Effector CD8-positive, alpha-beta T cell (primary cell): ENCODE measurements around the gene PUS1.
"Not testable (repeated sequence)": the region's sequence is repeated elsewhere in the genome, so short reads cannot be mapped to it uniquely, and the experiment has no call there.

Experiments
- DNase-seq: peaks from one replicate; lab custom pipeline; 2025; lab: John Stamatoyannopoulos, UW
- total RNA-seq, 4 experiments: gene quantifications; one replicate each; lab custom pipeline; 2026; lab: John Stamatoyannopoulos, UW

The PUS1 gene
- total RNA-seq = 23.4 to 51.8 (median 28.4) reads per million in 4 experiments

DNA sequence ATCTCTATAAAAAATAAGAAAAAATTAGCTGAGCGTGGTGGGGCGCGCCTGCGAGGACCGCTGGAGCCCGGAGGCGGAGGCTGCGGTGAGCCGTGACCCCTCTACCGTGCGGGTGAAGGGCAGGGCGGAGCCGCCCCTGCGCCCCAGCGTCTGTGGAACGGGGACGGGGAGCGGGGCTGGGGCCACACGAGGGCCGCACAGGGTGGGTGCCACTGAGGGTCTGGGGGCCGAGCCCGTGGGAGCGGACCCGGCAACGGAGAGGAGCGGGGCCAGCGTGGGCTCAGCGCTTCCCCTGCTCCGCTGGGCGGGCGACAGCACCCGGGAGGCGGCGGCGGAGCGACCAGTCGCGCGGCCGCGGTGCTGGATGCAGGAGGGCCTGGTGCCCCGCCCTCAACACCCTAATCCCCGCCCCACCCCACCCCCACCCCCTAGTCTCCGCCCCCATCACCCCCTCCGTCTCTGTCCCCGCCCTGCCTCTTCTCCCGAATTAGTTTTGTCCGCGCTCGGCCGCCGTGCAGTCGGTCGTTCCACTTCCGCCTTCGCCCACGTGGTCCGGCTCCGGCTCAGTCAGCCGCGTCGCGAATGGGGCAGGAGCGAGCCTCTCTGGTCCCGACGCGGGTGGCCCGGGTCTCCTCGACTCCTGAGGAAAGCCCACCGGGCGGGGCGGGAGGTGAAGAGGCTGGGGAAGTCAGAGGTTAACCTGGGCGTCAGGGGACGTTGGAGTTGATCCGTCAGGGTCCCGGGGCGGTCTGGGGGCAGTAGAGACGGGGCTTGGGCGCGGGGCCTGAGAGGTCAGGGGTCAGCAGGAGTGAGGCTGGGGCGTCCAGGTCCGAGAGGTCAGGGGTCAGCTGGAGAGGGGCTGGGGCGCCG is at the start of gene PUS1:
PUS1 (plus strand) TSS at position 566 of the 870 bp plus-strand sequence. CDS start 447 bp downstream, outside the sequence.
- DNase-seq = peak; percentile 87

DNA sequence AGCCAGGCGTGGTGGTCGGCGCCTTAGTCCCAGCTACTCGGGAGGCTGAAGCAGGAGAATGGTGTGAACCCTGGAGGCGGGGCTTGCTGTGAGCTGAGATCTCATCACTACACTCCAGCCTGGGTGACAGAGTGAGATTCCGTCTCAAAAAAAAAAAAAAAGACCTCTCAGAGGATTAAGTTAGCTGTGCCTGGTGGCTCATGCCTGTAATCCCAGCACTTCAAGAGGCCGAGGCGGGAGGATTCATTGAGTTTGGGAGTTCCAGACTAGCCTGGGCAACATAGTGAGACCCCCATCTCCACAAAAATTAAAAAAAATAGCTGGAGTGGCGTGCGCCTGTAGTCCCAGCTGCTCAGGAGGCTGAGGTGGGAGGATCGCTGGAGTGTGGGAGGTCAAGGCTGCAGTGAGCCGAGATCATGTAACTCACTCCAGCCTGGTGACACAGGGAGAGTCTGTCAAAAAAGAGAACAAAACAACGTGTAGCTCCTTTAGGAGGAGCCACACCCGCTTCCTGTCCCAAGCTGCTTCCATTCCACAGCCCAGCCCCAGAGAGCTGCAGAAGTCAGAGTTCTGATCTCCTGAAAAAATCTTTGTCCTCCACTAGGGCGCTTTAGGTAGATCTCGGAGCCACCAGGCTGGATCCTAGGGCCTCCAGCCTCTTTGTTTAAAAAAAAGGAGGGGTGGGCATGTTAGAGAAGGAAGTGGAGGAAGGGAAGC is 46.1 kb upstream of the PUS1 start:
- no peak for DNase-seq

DNA sequence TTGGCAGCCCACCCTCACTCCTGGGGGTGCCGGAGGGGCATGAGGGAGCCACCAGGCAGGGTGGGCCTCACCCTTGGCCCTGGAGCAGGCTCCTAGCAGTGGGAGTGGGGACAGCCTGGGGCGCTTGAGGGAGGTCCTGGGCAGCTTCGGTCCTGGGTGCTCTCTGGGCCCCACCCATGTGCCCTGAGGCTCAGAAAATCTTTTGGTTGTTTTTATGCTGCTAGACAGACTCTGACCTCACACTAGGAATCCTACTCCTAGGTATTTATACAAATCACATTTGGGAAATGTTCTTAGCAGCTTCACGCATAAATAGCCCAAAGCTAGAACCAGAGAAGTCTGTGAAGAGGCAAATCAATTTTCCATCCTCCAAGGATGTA is 45.6 kb upstream of the PUS1 start:
- DNase-seq = no peak

DNA sequence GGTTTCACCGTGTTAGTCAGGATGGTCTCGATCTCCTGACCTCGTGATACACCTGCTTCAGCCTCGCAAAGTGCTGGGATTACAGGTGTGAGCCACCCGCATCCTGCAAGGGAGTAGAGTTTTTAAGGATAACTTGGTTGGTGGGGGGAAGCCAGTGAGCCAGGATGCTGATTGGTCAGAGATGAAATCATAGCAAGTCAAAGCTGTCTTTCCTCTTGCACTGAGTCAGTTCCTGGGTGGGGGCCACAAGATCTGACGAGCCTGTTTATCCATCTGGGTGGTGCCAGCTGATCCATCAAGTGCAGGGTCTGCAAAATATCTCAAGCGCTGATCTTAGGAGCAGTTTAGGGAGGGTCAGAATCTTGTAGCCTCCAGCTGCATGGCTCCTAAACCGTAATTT is 44.0 kb upstream of the PUS1 start:
- not testable (repeated sequence) for DNase-seq

DNA sequence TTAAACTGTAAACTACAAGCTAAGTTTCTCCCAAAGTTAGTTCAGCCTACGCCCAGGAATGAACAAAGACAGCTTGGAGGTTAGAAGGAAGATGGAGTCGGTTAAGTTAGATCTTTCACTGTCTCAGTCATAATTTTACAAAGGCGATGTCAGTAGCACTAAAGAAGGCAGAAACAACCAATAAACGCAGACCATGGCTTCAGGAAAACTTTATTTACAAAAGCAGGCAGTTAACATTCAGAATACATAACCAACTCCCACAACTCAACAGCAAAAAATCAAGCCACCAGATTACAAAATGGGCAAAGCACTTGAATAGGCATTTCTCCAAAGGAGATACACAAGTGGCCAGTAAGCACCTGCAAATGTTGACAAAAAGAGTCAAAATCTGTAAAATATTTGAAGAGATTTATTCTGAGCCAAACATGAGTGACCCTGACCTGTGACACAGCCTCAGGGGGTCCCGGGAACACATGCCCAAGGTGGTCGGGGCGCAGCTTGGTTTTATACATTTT is 43.5 kb upstream of the PUS1 start:
- DNase-seq = no peak

DNA sequence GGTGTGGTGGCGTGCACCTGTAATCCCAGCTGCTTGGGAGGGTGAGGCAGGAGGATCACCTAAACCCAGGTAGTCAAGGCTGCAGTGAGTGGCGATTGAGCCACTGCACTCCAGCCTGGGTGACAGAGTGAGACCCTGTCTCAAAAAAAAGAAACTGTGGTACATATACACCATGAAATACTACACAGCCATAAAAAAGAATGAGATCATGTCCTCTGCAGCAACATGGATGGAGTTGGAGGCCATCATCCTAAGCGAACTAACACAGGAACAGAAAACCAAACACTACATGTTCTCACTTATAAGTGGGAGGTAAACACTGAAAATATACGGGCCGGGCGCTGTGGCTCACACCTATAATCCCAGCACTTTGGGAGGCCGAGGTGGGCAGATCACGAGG is 37.4 kb upstream of the PUS1 start:
- not testable (repeated sequence) for DNase-seq

DNA sequence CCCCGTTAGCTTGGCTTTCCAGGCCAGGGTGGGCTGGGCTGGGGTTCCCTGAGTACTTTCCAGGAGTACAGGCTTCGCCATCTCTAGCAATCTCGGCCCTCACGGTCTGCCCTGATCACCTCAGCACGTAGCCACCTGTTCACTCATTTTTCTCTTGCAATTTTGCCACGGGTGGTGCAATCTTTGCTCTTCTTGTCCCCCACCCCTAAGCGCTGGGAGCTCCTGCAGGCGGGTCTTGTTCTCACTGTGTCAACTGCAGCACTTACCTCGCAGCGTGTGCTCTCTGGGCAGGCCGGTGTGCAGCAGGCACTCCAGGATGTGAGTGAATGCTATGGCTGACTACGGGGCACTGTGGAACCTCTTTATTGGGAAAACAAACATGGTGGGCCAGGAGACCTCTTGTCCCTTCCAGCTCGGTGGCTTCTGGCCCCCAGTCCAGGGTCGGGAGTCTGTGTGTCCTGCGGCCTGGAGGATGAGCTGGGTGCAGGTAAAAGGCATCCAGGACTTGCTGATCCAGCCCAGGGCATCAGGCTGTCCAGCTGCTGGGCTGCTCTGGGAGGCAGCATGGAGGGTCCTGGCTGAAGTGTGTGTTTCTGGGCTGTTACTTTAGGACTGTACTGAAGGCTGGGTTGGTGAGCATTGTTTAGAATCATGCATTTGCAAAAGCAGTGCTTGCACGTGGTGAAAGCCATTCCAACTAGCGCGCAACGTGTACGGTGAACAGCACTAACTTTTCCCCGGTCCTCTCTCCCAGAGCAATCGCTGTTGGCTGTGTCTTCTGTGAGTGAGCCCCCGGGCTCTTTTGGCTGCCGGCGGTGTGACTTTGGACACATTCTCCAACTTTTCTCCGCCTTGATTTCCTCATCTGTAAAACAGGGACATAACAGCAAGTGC is 36.1 kb upstream of the PUS1 start:
- DNase-seq = no peak

DNA sequence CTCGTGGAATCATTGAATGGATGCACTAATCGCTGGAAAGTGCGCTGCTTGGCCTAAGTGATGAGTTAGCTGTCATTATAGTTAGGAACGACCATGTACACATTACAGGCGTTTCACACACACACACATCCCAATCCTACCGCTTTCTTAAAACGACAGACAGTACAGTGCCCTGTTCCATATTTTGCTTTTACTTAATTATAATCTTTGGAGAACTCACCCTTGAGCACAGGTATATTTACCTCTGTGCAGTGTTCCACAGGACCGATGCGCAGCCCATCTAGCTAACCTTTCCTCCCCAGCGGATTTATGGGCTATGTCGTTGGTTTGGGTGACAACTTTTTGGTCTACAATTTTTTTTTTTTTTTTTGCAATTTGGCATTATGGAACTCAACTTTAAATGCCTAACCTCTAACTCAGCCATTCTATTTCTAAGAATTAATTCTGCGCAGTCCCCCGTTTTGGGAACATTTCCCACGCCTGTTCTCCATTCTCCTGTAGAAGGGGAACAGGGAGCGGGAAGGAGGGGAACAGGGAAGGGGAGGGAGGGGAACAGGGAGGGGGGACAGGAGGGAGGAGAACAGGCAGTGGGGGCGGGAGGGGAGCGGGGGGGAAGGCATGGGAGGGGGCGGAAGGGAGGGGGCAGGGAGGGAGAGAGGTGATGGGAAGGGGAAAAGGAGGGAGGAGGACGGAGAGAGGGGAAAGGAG is 35.3 kb upstream of the PUS1 start:
- DNase-seq = no peak

DNA sequence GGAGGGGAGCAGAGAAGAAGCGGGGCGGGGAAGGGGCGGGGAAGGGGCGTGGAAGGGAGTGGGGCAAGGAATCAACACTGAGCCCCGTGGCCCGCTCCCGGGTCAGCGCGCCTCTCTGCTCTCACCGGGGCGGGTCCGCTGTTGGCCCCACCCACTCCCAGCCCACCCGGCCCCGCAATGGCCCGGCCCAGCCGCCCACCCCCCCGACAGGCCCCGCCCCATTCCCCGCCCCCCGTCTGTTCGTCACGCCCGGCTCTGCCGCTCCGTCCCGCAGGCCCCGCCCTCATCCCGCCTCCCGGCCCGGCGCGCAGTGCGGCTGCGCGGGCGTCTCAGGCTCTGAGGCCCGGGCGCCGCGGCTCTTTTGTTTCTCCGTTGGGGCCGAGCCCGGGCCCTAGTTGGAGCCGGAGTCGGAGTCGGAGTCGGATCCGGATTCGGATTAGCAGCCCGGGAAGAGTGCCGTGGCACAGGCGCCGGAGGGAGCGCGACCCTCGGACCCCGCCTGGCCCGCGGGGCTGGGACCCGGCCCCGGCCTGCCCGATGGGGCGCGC is 34.7 kb upstream of the PUS1 start, which contains the start of gene ULK1:
ULK1 (plus strand) TSS at position 310 of the 548 bp plus-strand sequence. CDS start 380 bp downstream, outside the sequence.
- peak; percentile 92 for DNase-seq

DNA sequence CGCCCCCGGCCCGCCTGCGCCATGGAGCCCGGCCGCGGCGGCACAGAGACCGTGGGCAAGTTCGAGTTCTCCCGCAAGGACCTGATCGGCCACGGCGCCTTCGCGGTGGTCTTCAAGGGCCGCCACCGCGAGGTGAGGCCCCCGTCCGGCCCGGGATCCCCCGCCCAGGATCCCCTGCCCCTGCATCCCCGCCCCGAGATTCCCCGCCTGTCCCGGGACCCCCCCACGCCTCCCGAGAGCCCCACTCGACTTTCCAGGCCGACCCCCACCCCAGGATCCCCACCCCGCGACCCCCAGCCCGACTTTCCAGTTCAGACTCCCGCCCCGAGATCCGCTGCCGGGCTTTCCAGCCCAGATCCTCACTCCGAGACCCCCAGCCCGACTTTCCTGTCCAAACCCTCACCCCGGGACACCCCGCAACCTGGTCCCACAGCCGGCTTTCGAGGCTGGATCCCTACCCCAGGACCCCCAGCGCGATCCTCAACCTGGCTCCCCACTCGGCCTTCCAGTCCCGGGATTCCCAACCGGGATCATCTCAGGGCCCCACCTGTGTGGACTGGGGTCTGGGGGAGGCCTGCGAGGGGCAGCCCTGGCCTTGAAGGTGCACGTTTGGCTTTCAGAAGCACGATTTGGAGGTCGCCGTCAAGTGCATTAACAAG is 34.0 kb upstream of the PUS1 start:
- DNase-seq = no peak

DNA sequence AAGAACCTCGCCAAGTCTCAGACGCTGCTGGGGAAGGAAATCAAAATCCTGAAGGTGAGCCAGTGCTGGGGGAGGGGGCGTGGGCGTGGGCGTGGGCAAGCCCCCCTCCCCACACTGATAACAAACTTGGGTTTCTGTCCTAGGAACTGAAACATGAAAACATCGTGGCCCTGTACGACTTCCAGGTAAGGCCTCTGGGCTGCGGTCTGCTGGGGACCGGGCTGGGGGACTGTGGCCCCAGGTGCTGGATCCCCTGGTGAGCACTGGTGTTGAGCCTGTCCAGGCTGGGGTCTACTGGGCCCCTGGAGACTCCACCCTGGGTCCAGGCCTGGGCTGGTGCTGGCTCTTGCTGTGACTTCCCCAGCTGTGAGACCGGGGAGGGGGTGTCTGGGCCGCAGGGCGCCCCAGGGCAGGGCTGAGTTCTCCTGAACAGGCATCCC is 33.4 kb upstream of the PUS1 start:
- DNase-seq = no peak

DNA sequence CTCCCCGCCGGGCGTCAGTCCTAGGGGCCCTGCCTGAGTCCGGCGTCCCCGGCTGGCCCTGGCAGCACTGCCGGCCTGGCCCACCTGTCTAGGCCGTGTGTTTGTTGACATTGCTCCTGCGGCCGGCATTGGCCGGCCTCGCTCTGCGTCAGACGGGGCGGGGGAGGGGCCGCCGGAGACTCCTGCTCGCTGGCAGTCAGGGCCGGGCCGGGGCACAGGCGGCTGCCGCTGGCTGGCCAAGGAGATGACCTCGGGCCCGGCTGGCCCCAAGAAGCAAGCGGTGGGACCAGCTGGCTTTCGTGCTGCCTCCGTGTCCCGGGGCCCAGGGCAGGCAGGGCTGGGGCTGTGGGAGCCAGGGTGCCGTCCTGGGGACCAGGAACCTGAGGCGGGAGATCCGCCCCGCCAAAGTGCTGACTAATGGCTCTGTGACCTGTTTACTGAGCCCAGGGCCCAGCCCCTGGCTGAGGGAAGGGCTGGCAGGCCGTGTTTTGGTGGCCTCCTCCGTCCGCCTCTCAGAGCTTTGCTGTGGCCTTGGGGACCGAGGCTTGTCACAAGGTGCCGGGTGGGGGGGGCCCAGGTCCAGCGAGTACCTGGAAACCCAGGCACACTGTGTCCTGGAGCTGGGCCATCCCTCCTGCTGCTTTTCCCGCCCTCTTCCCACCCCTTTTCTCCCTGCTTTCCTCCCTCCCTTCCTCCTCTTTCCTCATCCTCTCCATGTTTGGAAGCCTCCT is 32.8 kb upstream of the PUS1 start:
- peak; percentile 41 for DNase-seq

DNA sequence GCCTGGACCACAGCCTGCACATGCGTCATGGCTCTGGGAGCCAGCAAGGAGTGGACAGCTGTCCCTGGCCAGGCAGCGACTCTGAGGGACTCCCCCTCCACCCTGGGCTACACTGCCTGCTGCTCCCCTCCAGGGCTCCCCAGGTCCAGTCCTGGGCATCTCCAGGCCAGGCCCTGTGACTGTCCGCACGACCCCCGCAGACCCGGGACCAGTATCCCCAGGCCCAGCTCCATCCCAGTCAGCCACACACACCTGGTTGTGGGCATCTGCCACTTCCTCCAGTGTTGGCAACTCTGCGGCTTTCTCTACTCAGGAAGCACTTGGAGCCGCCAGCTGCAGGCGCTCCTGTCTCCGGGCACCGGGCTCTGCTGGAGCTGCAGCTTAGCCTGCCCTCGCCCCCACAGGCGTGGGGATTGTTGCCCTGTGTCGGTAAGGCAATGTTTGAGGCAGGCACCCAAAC is 32.2 kb upstream of the PUS1 start:
- no peak for DNase-seq

DNA sequence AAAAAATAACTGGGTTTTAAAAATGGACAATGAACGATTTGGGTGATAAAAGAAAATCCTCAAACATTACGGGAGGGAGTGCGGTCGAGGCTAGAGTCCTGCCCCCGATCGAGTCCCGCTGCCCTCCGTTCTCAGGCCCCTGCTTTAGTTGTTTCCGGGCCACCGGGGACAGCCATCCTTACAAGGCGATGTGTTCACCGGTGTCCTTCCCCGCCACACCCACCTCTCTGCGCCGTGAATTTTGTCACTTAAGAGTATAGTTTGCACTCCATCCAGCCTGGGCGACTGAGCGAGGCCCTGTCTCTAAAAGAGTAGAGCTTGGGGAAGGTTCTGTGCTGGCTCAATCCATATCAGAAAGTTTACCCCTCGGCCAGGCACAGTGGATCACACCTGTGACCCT is 31.8 kb upstream of the PUS1 start:
- no peak for DNase-seq

DNA sequence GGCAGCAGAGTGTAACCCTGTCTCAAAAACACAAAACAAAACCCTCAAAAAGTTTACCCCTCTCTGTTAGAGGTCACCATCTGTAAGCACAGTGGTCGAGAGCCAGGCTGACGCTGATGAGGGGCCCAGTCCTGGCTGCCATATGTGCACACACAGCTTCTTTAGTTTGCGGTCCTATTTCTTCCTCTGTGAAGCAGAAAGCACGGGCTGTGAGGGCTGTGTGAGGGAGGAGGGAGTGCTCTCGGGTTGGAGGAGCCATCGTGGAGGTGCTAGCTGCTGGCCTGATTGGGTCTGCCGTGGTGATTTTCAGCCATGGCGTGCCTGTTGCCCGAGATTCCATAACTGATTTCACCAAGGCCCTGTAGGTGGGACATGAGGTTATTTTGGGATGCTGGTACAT is 31.2 kb upstream of the PUS1 start:
- DNase-seq = no peak

DNA sequence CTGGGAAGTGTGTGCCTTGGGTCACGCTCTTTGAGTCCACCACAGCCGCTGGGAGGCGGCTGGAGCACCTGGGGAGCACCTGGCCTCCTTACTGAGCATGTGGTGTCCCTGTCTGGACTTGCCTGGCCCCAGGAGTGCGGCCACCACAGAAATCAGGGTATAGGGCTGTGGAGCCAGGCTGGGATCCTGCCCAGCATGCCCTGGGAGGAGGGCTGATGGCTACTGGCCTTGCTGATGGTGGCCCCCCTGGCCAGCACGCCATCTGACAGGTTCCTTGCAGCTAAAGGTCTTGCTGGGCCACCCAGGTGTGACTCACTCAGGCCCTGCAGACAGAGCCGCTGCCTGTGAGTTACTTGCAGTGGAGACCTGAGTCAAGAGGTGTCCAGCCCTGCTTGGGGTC is 28.7 kb upstream of the PUS1 start:
- no peak for DNase-seq

DNA sequence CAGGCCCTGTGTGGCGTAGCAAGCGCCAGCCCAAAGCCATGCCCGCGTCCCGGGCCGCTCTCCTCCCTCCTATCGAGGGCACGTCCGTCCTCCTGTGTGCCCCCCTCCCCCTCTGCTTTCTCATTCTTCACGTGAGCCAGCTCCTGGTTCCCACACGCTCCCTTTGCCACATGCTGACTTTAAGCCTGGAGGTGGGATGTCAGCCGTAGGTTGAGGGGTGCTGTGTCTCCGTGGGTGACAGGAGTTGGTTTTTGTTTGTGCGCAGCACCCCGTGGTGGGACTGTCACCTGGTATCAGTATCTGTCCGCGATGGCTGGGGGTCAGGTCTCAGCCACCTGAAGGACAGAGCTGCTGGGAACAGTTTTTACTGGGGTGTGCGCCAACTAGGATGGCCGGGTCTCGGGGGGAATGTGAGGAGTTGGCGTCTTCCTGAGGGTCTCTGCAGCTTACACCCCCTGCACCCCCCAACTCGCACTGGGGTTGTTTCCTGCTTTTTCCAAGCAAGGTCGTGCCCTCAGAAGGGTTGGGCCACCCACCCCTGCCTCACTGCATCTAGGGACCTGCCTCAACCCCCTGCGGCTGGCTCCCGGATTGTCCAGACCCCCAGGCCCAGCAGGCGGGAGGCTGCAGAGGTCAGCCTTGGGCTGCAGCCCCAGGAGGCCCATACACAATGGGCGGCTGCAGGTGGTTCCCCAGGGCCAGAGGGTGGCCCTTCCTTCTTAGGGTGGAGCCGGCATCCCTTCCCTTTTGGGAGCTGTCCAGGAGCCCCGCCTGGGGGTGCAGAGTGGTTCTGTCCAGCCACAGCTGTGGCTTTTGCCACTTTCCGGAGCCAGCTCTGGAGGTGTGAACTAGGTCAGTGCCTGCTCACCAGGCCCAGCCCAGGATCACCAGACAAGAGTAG is 27.4 kb upstream of the PUS1 start:
- DNase-seq = no peak
